K562 (cell line): Measurements from ENCODE around the gene SHISA9. TPM values are rescaled to one million over a fixed set of nuclear protein-coding genes. Genes with fewer than 3 reads are reported as not detected.

ENCODE experiments used
- ATAC-seq: fragments of 200-7000 bp; cut with Tn5 transposase; 3 replicates; pipeline ENCODE4 v1.9.1; 2020; ENCODE audit warnings: moderate library complexity
- BruUV-seq: library from RNA; stranded (reverse); fragments of 400-500 nt; replicated peaks from 2 replicates; lab custom pipeline; 2021; lab: Mats Ljungman, UMichigan
- CTCF ChIA-PET: fragments of 300-600 bp; formaldehyde crosslinking; extraction: SDS; loops from one replicate; lab custom pipeline; 2021; ENCODE audit warnings: low intra/inter-chr PET ratio; lab: Yijun Ruan, JAX
- POLR2A ChIA-PET: fragments of 300-600, 350-650 bp; sonication (Branson Sonifier 250); formaldehyde crosslinking; extraction: SDS; loops from one replicate; lab custom pipeline; 2021; ENCODE audit warnings: antibody characterized with exemption, inconsistent platforms; lab: Yijun Ruan, JAX
- DNase-seq, 4 experiments: peaks; one replicate each; pipeline versions ENCODE4 v3.0.0 to v3.0.0-alpha.2; 2011 to 2018; ENCODE audit warnings: low spot score in 3 of 4, mixed read lengths in 3 of 4; ENCODE audit errors: extremely low read depth in 1 of 4
- FAIRE-seq: peaks from 2 replicates; lab custom pipeline; 2011; peaks lifted over from hg19 to GRCh38; lab: Jason Lieb, UNC
- H2AFZ ChIP-seq: 2 replicates; pipeline ENCODE4 v1.6.0; 2011; ENCODE audit warnings: low read depth, low read length, control low read depth, inconsistent platforms
- H3K27ac ChIP-seq: fragments of 200-600 bp; 3 replicates; pipeline ENCODE4 v1.8.0; 2011; ENCODE audit warnings: low read depth, mild to moderate bottlenecking, control low read depth, inconsistent platforms, low read length, moderate library complexity, mixed read lengths; ENCODE audit errors: extremely low read depth
- H3K27me3 ChIP-seq, 2 experiments: fragments of 300-600 bp in 1 of 2; 2 replicates in 1 of 2; 3 replicates in 1 of 2; pipeline versions ENCODE4 v1.6.0 to v1.8.0; 2011; ENCODE audit warnings: inconsistent platforms in 2 of 2, low read length in 2 of 2, mild to moderate bottlenecking in 1 of 2, mixed read lengths in 1 of 2, moderate library complexity in 1 of 2; ENCODE audit not compliant: control insufficient read depth in 2 of 2, insufficient read depth in 2 of 2
- H3K36me3 ChIP-seq: fragments of 300-600 bp; 3 replicates; pipeline ENCODE4 v1.8.0; 2011; ENCODE audit warnings: mild to moderate bottlenecking, low read length, inconsistent platforms; ENCODE audit not compliant: control insufficient read depth, insufficient read depth
- H3K4me1 ChIP-seq, 2 experiments: fragments of 200-600 bp in 1 of 2; replicated peaks in 1 of 2; 2 replicates in 1 of 2; 3 replicates in 1 of 2; pipeline versions ENCODE4 v1.5.1 to v1.8.0; 2011; ENCODE audit warnings: inconsistent platforms in 2 of 2, low read length in 2 of 2, mild to moderate bottlenecking in 1 of 2, mixed read lengths in 1 of 2, moderate library complexity in 1 of 2; ENCODE audit not compliant: control insufficient read depth in 2 of 2, insufficient read depth in 2 of 2
- H3K4me2 ChIP-seq: 2 replicates; pipeline ENCODE4 v1.6.1; 2011; ENCODE audit warnings: low read length, control low read depth, inconsistent platforms, mixed read lengths; ENCODE audit not compliant: insufficient read depth
- H3K4me3 ChIP-seq: fragments of 200-600 bp; sonication (generic), shearing (Covaris generic); 2 replicates; pipeline ENCODE4 v1.5.1; 2016; ENCODE audit warnings: control low read depth, inconsistent platforms
- H3K79me2 ChIP-seq: fragments of 200-600 bp; 3 replicates; pipeline ENCODE4 v1.8.0; 2011; ENCODE audit warnings: low read length, inconsistent platforms; ENCODE audit not compliant: control insufficient read depth, insufficient read depth
- H3K9ac ChIP-seq, 2 experiments: 2 replicates each; pipeline versions ENCODE4 v1.6.0 to v1.6.1; 2011; ENCODE audit warnings: low read depth in 2 of 2, low read length in 2 of 2, control low read depth in 1 of 2, inconsistent platforms in 1 of 2, mild to moderate bottlenecking in 1 of 2, mixed read lengths in 1 of 2; ENCODE audit not compliant: insufficient read depth in 1 of 2
- H3K9me1 ChIP-seq: one replicate; pipeline ENCODE4 v1.6.0; 2011; ENCODE audit warnings: inconsistent platforms, mild to moderate bottlenecking, low read length, moderate library complexity; ENCODE audit not compliant: control insufficient read depth, insufficient read depth
- H3K9me3 ChIP-seq: replicated peaks from 2 replicates; pipeline ENCODE4 v1.5.1; 2011; ENCODE audit warnings: low read depth, low read length, inconsistent platforms; ENCODE audit not compliant: control insufficient read depth, insufficient read depth
- H4K20me1 ChIP-seq: replicated peaks from 2 replicates; pipeline ENCODE4 v1.6.1; 2011; ENCODE audit warnings: low read length, inconsistent platforms, mixed read lengths; ENCODE audit not compliant: control insufficient read depth, insufficient read depth
- BMI1 ChIP-seq: fragments of 150-350 bp; IDR thresholded peaks from 2 replicates; pipeline ENCODE4 v1.6.1; 2014; ENCODE audit warnings: low read length
- FUS ChIP-seq: fragments of 200-400 bp; formaldehyde crosslinking; optimal IDR thresholded peaks from 2 replicates; pipeline ENCODE3; 2017; ENCODE audit warnings: low read depth, low read length
- ZBTB1 ChIP-seq: sonication (generic); formaldehyde crosslinking; IDR thresholded peaks from 2 replicates; pipeline ENCODE4 v1.8.1; 2023; ENCODE audit warnings: missing genetic modification reagents, low read depth, mild to moderate bottlenecking, borderline replicate concordance
- ZC3H8 ChIP-seq: fragments of 450-650 bp; IDR thresholded peaks from 2 replicates; pipeline ENCODE4 v1.6.1; 2017
- ZNF124 ChIP-seq: sonication (generic); formaldehyde crosslinking; IDR thresholded peaks from 2 replicates; pipeline ENCODE4 v1.8.1; 2022; ENCODE audit warnings: missing genetic modification reagents
- WGBS: fragments of 100-300 bp; shearing (Covaris generic); methylation state at CpG from one replicate; pipeline ENCODE4 v1.1.6; 2016; ENCODE audit warnings: low coverage, mixed read lengths; ENCODE audit not compliant: insufficient coverage; ENCODE audit errors: missing lambda C conversion rate; 5-methylcytosine and 5-hydroxymethylcytosine counted together
- in situ Hi-C: fragments of 300-500 bp; cut with MboI; formaldehyde crosslinking; loops from 4 replicates; pipeline ENCODE4 v1.15.0; 2018; ENCODE audit warnings: inconsistent platforms, mixed read lengths
- intact Hi-C: fragments of 100-400 bp; cut with micrococcal nuclease; formaldehyde crosslinking; loops from 2 replicates; pipeline ENCODE4 v1.14.2; 2022
- polyA plus RNA-seq, 8 experiments: library from polyadenylated mRNA; depleted of rRNA in 4 of 8; stranded (reverse) in 5 of 8; unstranded in 3 of 8; fragments of >200 nt; fragmentation: Nextera tagmentation in 2 of 8; fragmentation: Illumina TruSeq in 1 of 8; extraction: Ambion mirVana in 2 of 8; extraction: Trizol in 1 of 8; gene quantifications; 2 replicates each; pipeline versions ENCODE4 v1.2.1 to v1.2.3, GENCODE V29; 2011 to 2014; ENCODE audit warnings: inconsistent platforms in 1 of 8, missing spikeins in 1 of 8
- total RNA-seq, 7 experiments: library from RNA; depleted of rRNA in 6 of 7; stranded (reverse); fragments of >200 nt in 6 of 7; fragmentation: Illumina TruSeq in 2 of 7; extraction: Trizol in 2 of 7; gene quantifications; 2 replicates each; pipeline versions ENCODE4 v1.2.1 to v1.2.3, GENCODE V29; 2011 to 2021; ENCODE audit warnings: low replicate concordance in 1 of 7
- TF ChIP-seq, protein P1 (sequence below), 2 experiments: fragments of 450-650 bp in 1 of 2; sonication (generic) in 1 of 2; formaldehyde crosslinking in 1 of 2; IDR thresholded peaks in 1 of 2; conservative IDR thresholded peaks in 1 of 2; 2 replicates each; pipeline versions ENCODE4 v1.6.1 to v1.8.1; 2016 to 2023; ENCODE audit warnings: mild to moderate bottlenecking in 2 of 2, moderate library complexity in 2 of 2, inconsistent platforms in 1 of 2, missing genetic modification reagents in 1 of 2

SHISA9 gene
- total and polyA plus RNA-seq, 9 of the 15 experiments (the other 6 are each of a cell fraction or from before 2014, with no cell fraction given) = under 0.01 to 0.16 (median 0.01) TPM; not detected in 6

DNA sequence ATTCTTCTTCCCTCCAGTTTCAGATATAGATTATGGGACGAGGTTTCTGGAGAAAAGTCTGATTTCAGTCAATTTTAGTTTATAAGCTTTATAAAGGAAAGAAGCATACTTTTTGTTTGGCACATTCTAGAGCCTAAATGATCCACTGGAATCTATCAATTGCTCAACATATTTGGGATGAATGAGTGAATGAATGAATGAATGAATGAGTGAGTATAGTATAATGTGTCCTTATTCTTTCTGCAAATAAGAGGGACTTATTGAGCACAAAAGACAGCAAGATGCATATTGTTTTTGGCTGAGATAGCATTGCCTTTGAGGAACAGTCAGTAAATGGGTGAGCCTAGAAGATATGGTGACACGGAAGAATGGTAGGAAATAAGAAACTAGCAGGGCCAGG, 245.4 kb downstream of the SHISA9 start:
- Histone ChIP-seq H3K27me3 (no peaks in the 10 kb centered on the region), H3K27ac (no peak overlapping the region), H3K9me3 (no peaks in the 10 kb centered on the region), H2AFZ (no peak overlapping the region), H3K9me1 (no peaks in the 10 kb centered on the region), H4K20me1 (no peaks in the 10 kb centered on the region), H3K36me3 (no peaks in the 10 kb centered on the region), H3K4me1 (no peaks in the 10 kb centered on the region), H3K79me2 (no peaks in the 10 kb centered on the region), H3K4me3 (no peak overlapping the region), H3K9ac (no peak overlapping the region), H3K4me2 (no peak overlapping the region)
- CTCF ChIA-PET = no interaction called here
- intact Hi-C loops (no loop called here), in situ Hi-C loops (no loop called here)
- FAIRE-seq = no peak
- TF ChIP-seq BMI1 (no peak), FUS (no peak), ZBTB1 (CRISPR knock-in tag) (no peak), ZC3H8 (no peak), ZNF124 (CRISPR knock-in tag) (no peak)
- TF ChIP-seq, protein P1, sequence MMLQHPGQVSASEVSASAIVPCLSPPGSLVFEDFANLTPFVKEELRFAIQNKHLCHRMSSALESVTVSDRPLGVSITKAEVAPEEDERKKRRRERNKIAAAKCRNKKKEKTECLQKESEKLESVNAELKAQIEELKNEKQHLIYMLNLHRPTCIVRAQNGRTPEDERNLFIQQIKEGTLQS (IDR thresholded peaks at IDR 0.05) = no peak
- TF ChIP-seq, protein P1 (CRISPR knock-in tag; conservative IDR thresholded peaks at IDR 0.05) = no peak
- no peak for DNase-seq
- WGBS = 0% methylated on average over 2 of the region's 2 CpGs
- no TSS peak for BruUV-seq
- POLR2A ChIA-PET = no interaction called here
- ATAC-seq = no peak
